GM12878 (cell line): Measurements from ENCODE around the gene GTF3C1. TPM values are rescaled to one million over a fixed set of nuclear protein-coding genes. Genes with fewer than 3 reads are reported as not detected.

Experiments used
- ATAC-seq: fragments of 200-7000 bp; cut with Tn5 transposase; 3 replicates; pipeline ENCODE4 v1.9.1; 2020; ENCODE audit warnings: mild to moderate bottlenecking, moderate library complexity
- BruUV-seq: library from RNA; stranded (reverse); fragments of 400-500 nt; replicated peaks from 2 replicates; lab custom pipeline; 2021; lab: Mats Ljungman, UMichigan
- CTCF ChIA-PET: fragments of 300-600 bp; sonication (Branson Sonifier 250); formaldehyde crosslinking; extraction: SDS; loops from one replicate; lab custom pipeline; 2021; ENCODE audit warnings: inconsistent platforms; lab: Yijun Ruan, JAX
- POLR2A ChIA-PET: fragments of 350-600 bp; formaldehyde crosslinking; extraction: SDS; loops from one replicate; lab custom pipeline; 2021; ENCODE audit warnings: inconsistent platforms; lab: Charles Lee
- RAD21 ChIA-PET: fragments of 300-600 bp; sonication (Branson Sonifier 250); formaldehyde crosslinking; loops from one replicate; lab custom pipeline; 2023; ENCODE audit warnings: antibody characterized with exemption; ENCODE audit not compliant: unreplicated experiment; lab: Charles Lee
- SMC1A ChIA-PET: fragments of 300-600 bp; sonication (Branson Sonifier 250); formaldehyde crosslinking; loops from one replicate; lab custom pipeline; 2023; ENCODE audit not compliant: unreplicated experiment, uncharacterized antibody; lab: Charles Lee
- DNase-seq: peaks from one replicate; pipeline ENCODE4 v3.0.0-alpha.2; 2011; ENCODE audit warnings: low read depth, low spot score
- FAIRE-seq: peaks from 3 replicates; lab custom pipeline; 2011; peaks lifted over from hg19 to GRCh38; lab: Jason Lieb, UNC
- H2AFZ ChIP-seq: 2 replicates; pipeline ENCODE4 v1.6.0; 2011; ENCODE audit warnings: low read depth, low read length, control low read depth; ENCODE audit not compliant: control insufficient read depth
- H3K27ac ChIP-seq: 2 replicates; pipeline ENCODE4 v1.5.1; 2011; ENCODE audit warnings: control low read depth; ENCODE audit not compliant: control insufficient read depth, insufficient read depth
- H3K27me3 ChIP-seq, 2 experiments: replicated peaks in 1 of 2; 2 replicates each; pipeline versions ENCODE4 v1.6.0 to v1.6.1; 2011; ENCODE audit warnings: low read length in 1 of 2; ENCODE audit not compliant: control insufficient read depth in 2 of 2, insufficient read depth in 2 of 2
- H3K36me3 ChIP-seq, 2 experiments: 2 replicates each; pipeline ENCODE4 v1.5.1; 2011; ENCODE audit warnings: low read length in 1 of 2; ENCODE audit not compliant: control insufficient read depth in 2 of 2, insufficient read depth in 2 of 2
- H3K4me1 ChIP-seq: 2 replicates; pipeline ENCODE4 v1.6.1; 2011; ENCODE audit warnings: mild to moderate bottlenecking, low read length, moderate library complexity, mixed read lengths; ENCODE audit not compliant: control insufficient read depth, insufficient read depth
- H3K4me2 ChIP-seq: 2 replicates; pipeline ENCODE4 v1.6.0; 2011; ENCODE audit warnings: control low read depth; ENCODE audit not compliant: control insufficient read depth, insufficient read depth
- H3K4me3 ChIP-seq: fragments of 200-600 bp; sonication (generic); 2 replicates; pipeline ENCODE4 v1.5.1; 2016
- H3K79me2 ChIP-seq: 2 replicates; pipeline ENCODE4 v1.6.0; 2011; ENCODE audit warnings: low read length; ENCODE audit not compliant: control insufficient read depth, insufficient read depth
- H3K9ac ChIP-seq: 2 replicates; pipeline ENCODE4 v1.8.0; 2011; ENCODE audit warnings: low read length, control low read depth, mixed read lengths; ENCODE audit not compliant: control insufficient read depth, insufficient read depth
- H3K9me3 ChIP-seq: replicated peaks from 3 replicates; pipeline ENCODE4 v1.5.1; 2011; ENCODE audit warnings: mild to moderate bottlenecking, low read length; ENCODE audit not compliant: control insufficient read depth, insufficient read depth
- H4K20me1 ChIP-seq: 2 replicates; pipeline ENCODE4 v1.6.0; 2011; ENCODE audit not compliant: control insufficient read depth, insufficient read depth
- BHLHE40 ChIP-seq, 2 experiments: fragments of 450-650 bp in 1 of 2; IDR thresholded peaks; 2 replicates each; pipeline ENCODE4 v1.6.1; 2011 to 2017; ENCODE audit warnings: low read depth in 2 of 2, borderline replicate concordance in 1 of 2, improper control_type of control experiment in 1 of 2, low read length in 1 of 2, mild to moderate bottlenecking in 1 of 2
- CHD1 ChIP-seq: IDR thresholded peaks from 2 replicates; pipeline ENCODE4 v1.6.1; 2012; ENCODE audit warnings: low read depth, low read length, improper control_type of control experiment
- E2F8 ChIP-seq: fragments of 450-650 bp; IDR thresholded peaks from 2 replicates; pipeline ENCODE4 v1.6.1; 2018; ENCODE audit warnings: mild to moderate bottlenecking, low read depth, moderate library complexity; ENCODE audit not compliant: partially characterized antibody
- KLF5 ChIP-seq: fragments of 450-650 bp; IDR thresholded peaks from 2 replicates; pipeline ENCODE4 v1.6.1; 2014; ENCODE audit warnings: mild to moderate bottlenecking; ENCODE audit not compliant: partially characterized antibody
- NFXL1 ChIP-seq: fragments of 450-650 bp; IDR thresholded peaks from 2 replicates; pipeline ENCODE4 v1.6.1; 2017; ENCODE audit warnings: antibody characterized with exemption, mild to moderate bottlenecking, borderline replicate concordance
- SMC3 ChIP-seq: IDR thresholded peaks from 2 replicates; pipeline ENCODE4 v1.6.1; 2011; ENCODE audit warnings: low read length, improper control_type of control experiment, borderline replicate concordance
- WGBS: methylation state at CpG from one replicate; pipeline ENCODE4 v1.1.6; 2016; ENCODE audit warnings: low lambda C conversion rate; ENCODE audit not compliant: insufficient replicate concordance, insufficient coverage; ENCODE audit errors: missing lambda C conversion rate; 5-methylcytosine and 5-hydroxymethylcytosine counted together
- in situ Hi-C: fragments of 300-500 bp; cut with MboI; formaldehyde crosslinking; loops from 9 replicates; pipeline ENCODE4 v1.14.3; 2018; ENCODE audit warnings: mixed read lengths
- intact Hi-C: fragments of 100-400 bp; cut with micrococcal nuclease; formaldehyde crosslinking; loops from one replicate; pipeline ENCODE4 v1.14.2; 2022; ENCODE audit not compliant: unreplicated experiment
- polyA plus RNA-seq, 11 experiments: library from polyadenylated mRNA; depleted of rRNA in 4 of 11; unstranded in 6 of 11; stranded (reverse) in 5 of 11; fragments of >200 nt; fragmentation: Nextera tagmentation in 4 of 11; fragmentation: Illumina TruSeq in 1 of 11; extraction: Ambion mirVana in 4 of 11; extraction: Trizol in 1 of 11; gene quantifications; 1 replicate in 1 of 11; 2 replicates in 10 of 11; pipeline versions ENCODE4 v1.2.1 to v1.2.3, GENCODE V29; 2011 to 2016; ENCODE audit warnings: inconsistent platforms in 2 of 11, missing spikeins in 2 of 11, low read depth in 1 of 11
- total RNA-seq, 4 experiments: library from RNA; depleted of rRNA in 3 of 4; stranded (reverse); fragments of >200 nt in 3 of 4; fragmentation: Illumina TruSeq in 1 of 4; extraction: Trizol in 1 of 4; gene quantifications; 2 replicates each; pipeline versions ENCODE4 v1.2.1 to v1.2.3, GENCODE V29; 2013 to 2021

GTF3C1 gene
- total and polyA plus RNA-seq, 10 of the 15 experiments (the other 5 are each of a cell fraction or from before 2014, with no cell fraction given), result 0.98 to 60.9 (median 34.3) TPM

- Histone ChIP-seq H3K4me1 (no peaks in the 10 kb centered on the region), H4K20me1 (no peaks in the 10 kb centered on the region), H3K9ac (no peak overlapping the region), H3K4me2 (no peak overlapping the region)
- TF ChIP-seq CHD1, result no peak
- TF ChIP-seq SMC3, result no peak
- TF ChIP-seq NFXL1, result no peak
- no peak for TF ChIP-seq E2F8
- TF ChIP-seq BHLHE40 (IDR thresholded peaks at IDR 0.05; ENCODE audit: borderline replicate concordance in 1 of 2, low read depth in 2 of 2, low read length in 1 of 2), result no peak
- no peak for TF ChIP-seq KLF5
- TF ChIP-seq, all 136 proteins: peak for 0
- WGBS, result 94% methylated on average over 11 of the region's 11 CpGs
- Histone ChIP-seq H3K27me3 (no peaks in the 10 kb centered on the region), H3K79me2 (no peaks in the 10 kb centered on the region), H3K4me3 (no peak overlapping the region), H2AFZ (no peak overlapping the region), H3K9me3 (no peaks in the 10 kb centered on the region), H3K27ac (no peak overlapping the region), H3K36me3 (peaks cover 36 to 41% of the 10 kb centered on the region in 2 experiments)
- SMC1A ChIA-PET, result no interaction called here
- no TSS peak for BruUV-seq
- POLR2A ChIA-PET, result interaction anchor here (0.6 kb wide), 1 partner anchor 60 kb away, joined by 3 read pairs; no protein-coding TSS in a partner anchor
- RAD21 ChIA-PET, result no interaction called here
- ATAC-seq, result no peak
- no peak for FAIRE-seq
- in situ Hi-C loops, result no loop called here
- intact Hi-C loops, result no loop called here
- CTCF ChIA-PET, result interaction anchor here (0.7 kb wide), 1 partner anchor 368 kb away, joined by 3 read pairs; no protein-coding TSS in a partner anchor
- no peak for DNase-seq
Measured at GRCh38 chr16:27485811-27486210, 63.9 kb downstream of the GTF3C1 start.
